Type B pancreatic cell (in vitro differentiated cells): Measurements from ENCODE around the gene GIPC2. TPM values are rescaled to one million over a fixed set of nuclear protein-coding genes. Genes with fewer than 3 reads are reported as not detected.
A peak's percentile ranks its signal among the peaks of the same experiment; 100 is the strongest.
"Not testable (repeated sequence)": the region's sequence is repeated elsewhere in the genome, so short reads cannot be mapped to it uniquely, and the experiment has no call there.

ENCODE experiments used
- DNase-seq: peaks from one replicate; pipeline ENCODE4 v3.0.0; 2021; ENCODE audit warnings: mixed read lengths; ENCODE audit not compliant: unreplicated experiment; ENCODE audit errors: extremely low spot score
- H3K27ac Mint-ChIP-seq: 2 replicates; pipeline ENCODE4 v1.8.0; 2021; ENCODE audit warnings: mild to moderate bottlenecking, mixed read lengths
- H3K27me3 Mint-ChIP-seq: 2 replicates; pipeline ENCODE4 v1.8.0; 2021; ENCODE audit warnings: mixed read lengths
- H3K36me3 Mint-ChIP-seq: 2 replicates; pipeline ENCODE4 v1.8.0; 2021; ENCODE audit warnings: mixed read lengths
- H3K4me1 Mint-ChIP-seq: one replicate; pipeline ENCODE4 v1.8.0; 2021; ENCODE audit warnings: mixed read lengths; ENCODE audit not compliant: unreplicated experiment
- H3K4me3 Mint-ChIP-seq: 2 replicates; pipeline ENCODE4 v1.8.0; 2021; ENCODE audit warnings: mild to moderate bottlenecking, mixed read lengths
- H3K9me3 Mint-ChIP-seq: 2 replicates; pipeline ENCODE4 v1.8.0; 2021; ENCODE audit warnings: mixed read lengths
- long read RNA-seq: library from polyadenylated mRNA; unstranded; transcript quantifications from one replicate; pipeline ENCODE4 v2.0.0, GENCODE V29; 2020
- total RNA-seq: library from RNA; stranded (reverse); gene quantifications from 2 replicates; pipeline ENCODE4 v1.2.1, GENCODE V29; 2021; ENCODE audit warnings: low replicate concordance
- TF ChIP-seq, protein P1 (sequence below): fragments of 200-600 bp; sonication (generic); conservative IDR thresholded peaks from 2 replicates; pipeline ENCODE4 v1.5.0; 2021; ENCODE audit warnings: antibody characterized with exemption, mild to moderate bottlenecking

The GIPC2 gene
- 2.9 and 4.8 TPM in 2 replicates for total RNA-seq
- long read RNA-seq, transcript GIPC2-201 (6 exons, 3,847 nt), result major isoform, 8 of 11 reads
- long read RNA-seq, partial matches to known transcripts, result 0 of 11 reads
- long read RNA-seq, other reads (novel, unspliced or antisense), result 3 of 11 reads

DNA sequence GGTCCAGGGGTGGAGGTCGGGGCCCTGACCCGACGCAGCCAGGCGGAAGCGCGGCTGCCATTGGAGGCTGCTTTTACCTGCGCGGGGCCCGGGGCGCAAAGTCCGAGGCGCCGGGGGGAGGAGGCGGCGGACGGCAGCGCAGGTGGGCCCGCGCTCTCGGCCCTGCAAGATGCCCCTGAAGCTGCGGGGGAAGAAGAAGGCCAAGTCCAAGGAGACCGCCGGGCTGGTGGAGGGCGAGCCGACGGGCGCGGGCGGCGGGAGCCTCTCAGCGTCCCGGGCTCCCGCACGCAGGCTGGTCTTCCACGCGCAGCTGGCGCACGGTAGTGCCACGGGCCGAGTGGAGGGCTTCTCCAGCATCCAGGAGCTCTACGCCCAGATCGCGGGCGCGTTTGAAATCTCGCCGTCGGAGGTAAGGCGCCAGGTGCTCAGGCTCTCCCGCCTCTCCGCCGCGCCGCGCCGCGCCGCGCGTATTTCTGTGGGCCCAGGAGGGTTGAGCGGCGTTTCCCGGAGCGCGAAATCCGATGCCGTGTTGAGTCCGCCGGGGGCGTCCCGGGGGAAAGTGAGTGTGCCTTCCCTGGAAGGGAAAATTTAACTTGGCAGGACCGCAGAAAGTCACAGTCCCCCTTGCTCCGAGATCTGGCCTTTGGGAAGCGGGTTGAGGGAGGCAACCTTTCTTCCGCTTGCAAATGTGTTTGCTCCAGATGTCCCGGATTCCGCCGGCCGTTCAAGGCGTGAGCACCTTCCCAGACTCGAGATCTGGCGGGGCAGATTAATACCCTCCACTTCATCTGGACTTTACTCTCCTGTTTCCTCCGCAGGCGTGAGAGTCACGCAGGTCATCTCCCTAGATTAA is at the start of gene GIPC2:
Gene GIPC2 (plus strand): TSS at position 41 of the 853 bp plus-strand sequence. CDS start 129 bp downstream, at position 170.
- H3K27ac Mint-ChIP-seq, result peak within 1 kb of the TSS; percentile 57

GRCh38 chr1:77996734-77997133 is 49.0 kb upstream of the GIPC2 start:
- H3K9me3 Mint-ChIP-seq, result no peaks in the 10 kb centered on the region

More for the DNA sequence above, at the start of gene GIPC2:
- Mint-ChIP-seq H3K27me3 (peaks cover 57% of the 10 kb centered on the region), H3K9me3 (no peaks in the 10 kb centered on the region), H3K36me3 (no peaks in the 10 kb centered on the region), H3K4me1 (peaks cover 13% of the 10 kb centered on the region), H3K4me3 (peak within 1 kb of the TSS; percentile 88)
- peak; percentile 67 for DNase-seq
- TF ChIP-seq, protein P1, sequence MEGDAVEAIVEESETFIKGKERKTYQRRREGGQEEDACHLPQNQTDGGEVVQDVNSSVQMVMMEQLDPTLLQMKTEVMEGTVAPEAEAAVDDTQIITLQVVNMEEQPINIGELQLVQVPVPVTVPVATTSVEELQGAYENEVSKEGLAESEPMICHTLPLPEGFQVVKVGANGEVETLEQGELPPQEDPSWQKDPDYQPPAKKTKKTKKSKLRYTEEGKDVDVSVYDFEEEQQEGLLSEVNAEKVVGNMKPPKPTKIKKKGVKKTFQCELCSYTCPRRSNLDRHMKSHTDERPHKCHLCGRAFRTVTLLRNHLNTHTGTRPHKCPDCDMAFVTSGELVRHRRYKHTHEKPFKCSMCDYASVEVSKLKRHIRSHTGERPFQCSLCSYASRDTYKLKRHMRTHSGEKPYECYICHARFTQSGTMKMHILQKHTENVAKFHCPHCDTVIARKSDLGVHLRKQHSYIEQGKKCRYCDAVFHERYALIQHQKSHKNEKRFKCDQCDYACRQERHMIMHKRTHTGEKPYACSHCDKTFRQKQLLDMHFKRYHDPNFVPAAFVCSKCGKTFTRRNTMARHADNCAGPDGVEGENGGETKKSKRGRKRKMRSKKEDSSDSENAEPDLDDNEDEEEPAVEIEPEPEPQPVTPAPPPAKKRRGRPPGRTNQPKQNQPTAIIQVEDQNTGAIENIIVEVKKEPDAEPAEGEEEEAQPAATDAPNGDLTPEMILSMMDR, result no peak

GRCh38 chr1:78000536-78000935 is 45.2 kb upstream of the GIPC2 start:
- H3K4me3 Mint-ChIP-seq, H3K9me3 Mint-ChIP-seq, DNase-seq, H3K36me3 Mint-ChIP-seq, H3K27ac Mint-ChIP-seq, H3K27me3 Mint-ChIP-seq: not testable (repeated sequence)
- peaks cover 19% of the 10 kb centered on the region for H3K4me1 Mint-ChIP-seq

More at GRCh38 chr1:77996734-77997133, 49.0 kb upstream of the GIPC2 start:
- peaks cover 8% of the 10 kb centered on the region for H3K36me3 Mint-ChIP-seq
- no peaks in the 10 kb centered on the region for H3K27me3 Mint-ChIP-seq
- TF ChIP-seq, protein P1, result no peak
- H3K4me1 Mint-ChIP-seq, result no peaks in the 10 kb centered on the region
- no peak for DNase-seq
- no peak overlapping the region for H3K27ac Mint-ChIP-seq
- H3K4me3 Mint-ChIP-seq, result no peak overlapping the region

DNA sequence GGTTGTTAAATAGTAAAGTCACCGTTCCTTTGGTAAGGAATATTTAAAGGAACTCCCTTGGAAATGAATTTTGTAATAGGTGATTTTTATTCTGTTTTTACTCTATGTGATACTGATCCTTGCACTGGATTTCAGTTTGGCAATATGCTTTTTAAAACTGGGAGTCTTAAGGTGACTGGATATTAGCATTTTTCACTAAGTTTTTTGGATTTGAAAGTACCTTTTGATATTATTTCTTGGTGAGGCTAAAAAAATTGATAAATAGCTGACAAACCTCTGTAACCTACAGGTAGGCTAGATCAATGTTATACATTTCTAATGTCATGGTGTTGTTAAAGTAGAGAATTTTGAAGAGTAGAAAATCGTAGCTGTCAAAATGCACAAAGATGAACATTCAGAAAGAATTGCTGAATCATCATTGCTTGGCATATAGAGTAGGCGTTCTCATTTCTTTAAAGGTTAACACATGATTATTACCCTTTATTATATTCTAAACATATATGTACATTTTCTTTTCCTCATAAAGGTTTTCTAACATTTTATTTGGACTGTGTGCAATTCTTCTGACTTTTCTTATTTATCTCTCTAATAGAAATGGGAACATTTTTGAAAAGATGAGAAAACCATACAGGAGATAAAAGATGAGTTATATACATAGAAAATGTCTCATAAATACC is 42.6 kb upstream of the GIPC2 start:
- TF ChIP-seq, protein P1, result no peak
- Mint-ChIP-seq H3K9me3 (no peaks in the 10 kb centered on the region), H3K36me3 (no peaks in the 10 kb centered on the region), H3K27me3 (peaks cover 3% of the 10 kb centered on the region), H3K27ac (peak overlapping the region; percentile 99), H3K4me3 (peak overlapping the region; percentile 75), H3K4me1 (peaks cover 28% of the 10 kb centered on the region)
- DNase-seq, result no peak

GRCh38 chr1:78003882-78004718 is 41.7 kb upstream of the GIPC2 start:
- peak overlapping the region; percentile 99 for H3K27ac Mint-ChIP-seq
- no peak for DNase-seq
- TF ChIP-seq, protein P1, result no peak
- peak overlapping the region; percentile 93 for H3K4me3 Mint-ChIP-seq
- H3K36me3 Mint-ChIP-seq, result no peaks in the 10 kb centered on the region
- H3K27me3 Mint-ChIP-seq, result peaks cover 3% of the 10 kb centered on the region
- H3K4me1 Mint-ChIP-seq, result peaks cover 30% of the 10 kb centered on the region
- H3K9me3 Mint-ChIP-seq, result no peaks in the 10 kb centered on the region
